ENCODE data around the gene ZNF416. TPM values are rescaled to one million over a fixed set of nuclear protein-coding genes. Genes with fewer than 3 reads are reported as not detected.

Gene ZNF416
- total and polyA plus RNA-seq, 2 of the 8 experiments (the other 6 are each of a cell fraction or from before 2014, with no cell fraction given), result 3.2 to 10.3 TPM

DNA sequence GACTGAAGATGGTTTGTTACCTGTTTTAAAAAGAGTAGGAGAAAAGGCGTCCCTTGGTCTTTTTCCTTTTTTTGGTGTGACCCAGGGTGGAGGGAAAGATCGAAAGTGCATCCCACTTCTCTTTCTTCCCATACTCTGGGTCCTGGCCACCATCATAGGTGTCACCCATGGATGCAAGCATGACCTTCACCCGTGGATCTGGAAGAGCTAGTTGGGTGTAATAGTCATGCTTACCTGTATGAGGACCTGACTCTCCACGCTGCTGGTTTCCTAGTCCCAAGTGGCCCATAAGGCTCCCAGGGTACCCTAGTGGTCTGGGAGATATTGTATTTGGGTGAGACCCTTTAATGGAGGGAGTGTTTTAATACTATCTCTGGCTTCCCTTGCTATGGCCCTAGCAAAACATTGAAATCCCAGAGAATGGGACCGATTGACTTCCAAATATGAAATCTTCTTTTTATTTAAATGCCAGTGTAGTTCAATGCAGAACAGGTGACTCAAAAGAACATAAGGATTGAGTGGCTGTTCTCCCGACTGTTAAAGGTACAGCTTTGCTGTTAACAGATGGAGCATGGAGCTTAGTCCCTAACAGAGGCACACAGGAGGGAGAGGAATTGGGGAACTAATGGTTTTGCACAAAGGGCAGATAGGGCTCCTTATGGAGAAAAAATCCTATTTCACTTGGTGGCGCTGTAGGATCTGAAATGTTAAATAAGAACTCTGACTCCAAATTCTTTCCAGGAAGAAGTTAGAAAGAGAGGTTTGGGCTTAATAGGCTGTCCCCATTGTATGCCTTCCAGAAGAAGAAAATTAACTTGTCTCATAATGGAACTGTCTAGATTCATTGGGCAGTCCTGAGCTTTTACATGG lies 12.1 kb downstream of the ZNF416 start:
- H3K79me1 ChIP-seq (ENCODE audit: low read depth, low read length), result no peaks in the 10 kb centered on the region
- H3K36me3 ChIP-seq (ENCODE audit: control insufficient read depth in 2 of 4, insufficient read depth in 4 of 4, low read length in 3 of 4), result peaks cover 0 to 13% (median 6%) of the 10 kb centered on the region in 4 experiments; a peak in 6 of 8 replicates
- H3K18ac ChIP-seq (ENCODE audit: extremely low read depth, low read length), result no peak overlapping the region
- H3K27me3 ChIP-seq (replicated peaks in 1 of 4; ENCODE audit: control insufficient read depth in 3 of 4, extremely low read depth in 1 of 4, insufficient read depth in 3 of 4, low read length in 3 of 4), result no peaks in the 10 kb centered on the region
- WGBS, 2 experiments (ENCODE audit: extremely low coverage in 1 of 2, insufficient coverage in 1 of 2, insufficient read length in 1 of 2, insufficient replicate concordance in 2 of 2, low coverage in 1 of 2, low lambda C conversion rate in 2 of 2, missing lambda C conversion rate in 1 of 2), result 63% methylated on average over 6 of the region's 7 CpGs; no CpG with 5 or more reads in 1 of the 2 experiments
- no peak overlapping the region for H2AFZ ChIP-seq (ENCODE audit: low read length)
- FAIRE-seq, result no peak
- H3K4me2 ChIP-seq (ENCODE audit: insufficient read depth in 1 of 2, low read depth in 2 of 2, low read length in 2 of 2), result no peak overlapping the region
- no peak overlapping the region for H3K14ac ChIP-seq (ENCODE audit: insufficient read length)
- H3K4me3 ChIP-seq (ENCODE audit: extremely low read depth in 1 of 4, insufficient read depth in 2 of 4, low read depth in 3 of 4, low read length in 4 of 4), result no peak overlapping the region
- H2AK5ac ChIP-seq (ENCODE audit: low read depth, low read length), result no peak overlapping the region
- H3K56ac ChIP-seq (replicated peaks; ENCODE audit: insufficient read length, low read depth, low read length), result no peak overlapping the region
- DNase-seq (ENCODE audit: low read depth in 1 of 2, low spot score in 2 of 2), result no peak
- H4K20me1 ChIP-seq (replicated peaks in 1 of 2; ENCODE audit: control insufficient read depth in 1 of 2, insufficient read depth in 2 of 2, low read length in 2 of 2), result no peaks in the 10 kb centered on the region
- no peaks in the 10 kb centered on the region for H3K23me2 ChIP-seq (ENCODE audit: low read depth, low read length)
- H4K8ac ChIP-seq (ENCODE audit: extremely low read depth, insufficient read depth, low read length), result no peak overlapping the region
- no peak overlapping the region for H2BK120ac ChIP-seq (replicated peaks; ENCODE audit: low read depth, low read length)
- TF ChIP-seq YY1 (IDR thresholded peaks at IDR 0.05; ENCODE audit: low read depth, low read length) (0 out of 2 replicates have a peak, but pooled peaks have one; percentile 12), RAD21 (IDR thresholded peaks at IDR 0.05 in 1 of 2, conservative IDR thresholded peaks at IDR 0.05 in 1 of 2; ENCODE audit: low read depth in 2 of 2, low read length in 2 of 2) (peak; percentile 36 to 37; a peak in 2 of 4 replicates), SAP30 (IDR thresholded peaks at IDR 0.05; ENCODE audit: insufficient read depth, insufficient replicate concordance, low read length) (no peak)
- POLR2A ChIA-PET (ENCODE audit: partially characterized antibody), result interaction anchor here (0.8 kb wide), 1 partner anchor 11 kb away, joined by 3 read pairs; no protein-coding TSS in a partner anchor
- CTCF ChIA-PET (ENCODE audit: partially characterized antibody), result no interaction called here
- H2BK15ac ChIP-seq (ENCODE audit: low read length), result no peak overlapping the region
- H2BK5ac ChIP-seq (ENCODE audit: low read depth, low read length), result no peak overlapping the region
- H3K9me3 ChIP-seq (ENCODE audit: insufficient read depth in 2 of 2, low read depth in 1 of 2, low read length in 1 of 2), result peaks cover 69 to 90% of the 10 kb centered on the region in 2 experiments
- H3K79me2 ChIP-seq (ENCODE audit: control insufficient read depth in 1 of 2, insufficient read depth in 2 of 2, low read length in 2 of 2), result no peaks in the 10 kb centered on the region
- no peak overlapping the region for H3K23ac ChIP-seq (ENCODE audit: insufficient read length)
- no peak overlapping the region for H4K5ac ChIP-seq (ENCODE audit: insufficient read length, low read depth, low read length)
- H3K27ac ChIP-seq (ENCODE audit: low read depth, low read length), result no peak overlapping the region
- H3K9ac ChIP-seq (replicated peaks in 1 of 4; ENCODE audit: extremely low read depth in 1 of 4, low read depth in 3 of 4, low read length in 3 of 4), result no peak overlapping the region
- H2BK20ac ChIP-seq (ENCODE audit: low read length), result no peak overlapping the region
- H3K4me1 ChIP-seq (replicated peaks in 1 of 4; ENCODE audit: control insufficient read depth in 3 of 4, insufficient read depth in 4 of 4, low read length in 3 of 4), result no peaks in the 10 kb centered on the region
- H2BK12ac ChIP-seq (ENCODE audit: low read depth, low read length), result no peak overlapping the region
- H4K91ac ChIP-seq (replicated peaks; ENCODE audit: insufficient read length, low read length), result no peak overlapping the region
- H3K4ac ChIP-seq (replicated peaks; ENCODE audit: insufficient read length, low read depth, low read length), result no peak overlapping the region
